Thyroid gland (tissue), 4 donors: ENCODE data around the gene PTGR3. TPM values are rescaled to one million over a fixed set of nuclear protein-coding genes. Genes with fewer than 3 reads are reported as not detected.

Source experiments
- DNase-seq, 2 donors: peaks; one replicate each; pipeline ENCODE4 v3.0.0-alpha.2; 2019
- H3K27ac ChIP-seq, 3 donors: fragments of 200-600 bp; sonication (generic); 1 replicate in 2 of 3; 2 replicates in 1 of 3; pipeline ENCODE4 v1.5.1; 2016 to 2019; ENCODE audit warnings: mild to moderate bottlenecking in 1 of 3, moderate library complexity in 1 of 3
- H3K27me3 ChIP-seq: fragments of 200-600 bp; sonication (generic); one replicate; pipeline ENCODE4 v1.5.1; 2019
- H3K36me3 ChIP-seq, 2 donors: fragments of 200-600 bp; sonication (generic); one replicate each; pipeline ENCODE4 v1.5.1; 2016 to 2019
- H3K4me1 ChIP-seq, 2 donors: fragments of 200-600 bp; sonication (generic); one replicate each; pipeline ENCODE4 v1.5.1; 2017 to 2019
- H3K4me3 ChIP-seq, 3 donors: fragments of 200-600 bp; sonication (generic); replicated peaks in 1 of 3; 1 replicate in 2 of 3; 2 replicates in 1 of 3; pipeline ENCODE4 v1.5.1; 2016; ENCODE audit warnings: mild to moderate bottlenecking in 1 of 3
- H3K9me3 ChIP-seq: fragments of 200-600 bp; sonication (generic); one replicate; pipeline ENCODE4 v1.5.1; 2017
- POLR2A ChIP-seq, 2 donors: fragments of 450-650 bp; IDR thresholded peaks; one replicate each; pipeline ENCODE4 v1.6.1; 2017; ENCODE audit warnings: antibody characterized with exemption in 2 of 2, mild to moderate bottlenecking in 2 of 2, moderate library complexity in 1 of 2
- WGBS, 2 donors: methylation state at CpG; one replicate each; pipeline ENCODE4 v1.1.5; 2017; 5-methylcytosine and 5-hydroxymethylcytosine counted together
- intact Hi-C: fragments of 100-400 bp; cut with DNase I; formaldehyde crosslinking; loops from one replicate; pipeline ENCODE4 v1.15.1; 2023
- total RNA-seq, 4 donors: library from RNA; depleted of rRNA; stranded (reverse); fragments of >200 nt; gene quantifications; one replicate each; pipeline ENCODE4 v1.2.3, GENCODE V29; 2016
- TF ChIP-seq, protein P1 (sequence below), 6 experiments: fragments of 200-600 bp in 3 of 6; fragments of 450-650 bp in 3 of 6; sonication (generic) in 3 of 6; IDR thresholded peaks; one replicate each; pipeline ENCODE4 v1.5.1; 2016 to 2019; ENCODE audit warnings: antibody characterized with exemption in 6 of 6, mild to moderate bottlenecking in 2 of 6, inconsistent platforms in 1 of 6, moderate library complexity in 1 of 6

PTGR3 gene
- total RNA-seq, 4 donors from 2014 or later: 19.3 to 62.7 (median 36.9) TPM

DNA sequence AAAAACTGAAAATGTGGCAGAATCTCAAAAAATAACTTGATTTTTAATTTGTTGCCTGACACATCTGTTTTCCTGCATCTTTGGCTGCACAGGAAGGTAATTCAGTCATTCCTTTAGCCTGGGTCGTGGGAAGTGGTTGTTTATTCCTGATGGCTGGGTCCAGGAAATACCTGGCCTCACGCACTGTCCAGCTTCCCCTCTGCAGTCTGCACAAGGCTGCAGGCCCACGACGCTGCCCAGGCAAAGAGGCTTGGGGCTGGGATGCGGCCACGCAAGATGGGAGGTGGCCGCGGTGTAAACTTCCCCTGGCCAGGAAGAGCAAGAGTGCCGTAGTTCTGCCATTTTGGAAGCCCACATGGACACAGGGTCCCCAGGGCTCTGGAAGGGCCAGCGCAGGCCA lies 29.8 kb upstream of the PTGR3 start:
- TF ChIP-seq POLR2A (IDR thresholded peaks at IDR 0.05): no peak
- TF ChIP-seq, protein P1, sequence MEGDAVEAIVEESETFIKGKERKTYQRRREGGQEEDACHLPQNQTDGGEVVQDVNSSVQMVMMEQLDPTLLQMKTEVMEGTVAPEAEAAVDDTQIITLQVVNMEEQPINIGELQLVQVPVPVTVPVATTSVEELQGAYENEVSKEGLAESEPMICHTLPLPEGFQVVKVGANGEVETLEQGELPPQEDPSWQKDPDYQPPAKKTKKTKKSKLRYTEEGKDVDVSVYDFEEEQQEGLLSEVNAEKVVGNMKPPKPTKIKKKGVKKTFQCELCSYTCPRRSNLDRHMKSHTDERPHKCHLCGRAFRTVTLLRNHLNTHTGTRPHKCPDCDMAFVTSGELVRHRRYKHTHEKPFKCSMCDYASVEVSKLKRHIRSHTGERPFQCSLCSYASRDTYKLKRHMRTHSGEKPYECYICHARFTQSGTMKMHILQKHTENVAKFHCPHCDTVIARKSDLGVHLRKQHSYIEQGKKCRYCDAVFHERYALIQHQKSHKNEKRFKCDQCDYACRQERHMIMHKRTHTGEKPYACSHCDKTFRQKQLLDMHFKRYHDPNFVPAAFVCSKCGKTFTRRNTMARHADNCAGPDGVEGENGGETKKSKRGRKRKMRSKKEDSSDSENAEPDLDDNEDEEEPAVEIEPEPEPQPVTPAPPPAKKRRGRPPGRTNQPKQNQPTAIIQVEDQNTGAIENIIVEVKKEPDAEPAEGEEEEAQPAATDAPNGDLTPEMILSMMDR (IDR thresholded peaks at IDR 0.05): no peak
- Histone ChIP-seq H3K27me3 (no peaks in the 10 kb centered on the region), H3K9me3 (no peaks in the 10 kb centered on the region), H3K27ac (no peak overlapping the region), H3K4me3 (no peak overlapping the region), H3K36me3 (no peaks in the 10 kb centered on the region), H3K4me1 (peaks cover 0 to 6% of the 10 kb centered on the region in 2 donors)
- WGBS, 2 donors: 87% methylated on average over 10 of the region's 10 CpGs
- intact Hi-C loops: no loop called here
- DNase-seq: no peak

DNA sequence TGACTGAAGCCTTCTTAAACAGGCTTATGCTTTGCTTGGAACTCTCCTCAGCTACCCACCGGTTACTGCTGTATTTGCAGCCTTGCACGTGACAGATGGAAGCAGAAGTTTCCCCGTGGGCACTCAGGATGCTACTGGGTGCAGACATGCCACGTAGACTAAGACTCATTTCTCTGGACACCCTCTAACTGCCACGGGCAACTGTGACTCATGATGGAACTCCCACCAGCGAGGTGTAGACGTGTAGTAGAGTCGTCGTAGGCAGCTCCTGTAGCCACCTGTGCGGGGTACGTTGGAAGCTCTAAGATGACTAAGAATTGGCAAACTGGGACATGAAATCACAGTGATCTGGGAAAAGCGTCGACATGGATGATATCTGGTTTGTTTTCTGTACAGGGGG lies 29.2 kb upstream of the PTGR3 start:
- H3K27ac ChIP-seq: no peak overlapping the region
- no peak for DNase-seq
- H3K4me1 ChIP-seq: peaks cover 0 to 6% of the 10 kb centered on the region in 2 donors
- no peak overlapping the region for H3K4me3 ChIP-seq
- H3K36me3 ChIP-seq: no peaks in the 10 kb centered on the region
- no peaks in the 10 kb centered on the region for H3K9me3 ChIP-seq
- no peaks in the 10 kb centered on the region for H3K27me3 ChIP-seq
- intact Hi-C loops: no loop called here
- WGBS, 2 donors: 91 to 94% methylated on average over 13 of the region's 13 CpGs
- no peak for TF ChIP-seq POLR2A (IDR thresholded peaks at IDR 0.05)
- TF ChIP-seq, protein P1 (IDR thresholded peaks at IDR 0.05): no peak

DNA sequence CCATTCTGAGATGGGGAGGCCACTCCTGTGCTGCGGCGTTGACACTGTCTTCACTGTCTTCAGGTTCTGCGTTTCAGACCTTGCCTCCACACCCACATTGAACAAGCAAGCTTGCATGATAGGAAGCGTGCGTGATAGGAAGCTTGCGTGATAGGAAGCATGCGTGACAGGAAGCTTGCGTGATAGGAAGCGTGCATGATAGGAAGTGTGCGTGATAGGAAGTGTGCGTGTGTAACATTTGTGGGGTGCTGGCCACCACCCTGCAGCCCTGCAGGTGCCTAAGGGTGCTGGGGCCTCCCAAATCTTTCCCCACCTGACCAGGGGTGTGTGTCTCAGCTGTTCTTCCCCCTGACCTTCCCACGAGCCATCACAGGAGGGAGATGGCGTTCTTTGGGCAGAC lies 27.0 kb upstream of the PTGR3 start:
- TF ChIP-seq POLR2A (IDR thresholded peaks at IDR 0.05): no peak
- TF ChIP-seq, protein P1 (IDR thresholded peaks at IDR 0.05): no peak
- DNase-seq: no peak
- Histone ChIP-seq H3K9me3 (no peaks in the 10 kb centered on the region), H3K27me3 (no peaks in the 10 kb centered on the region), H3K36me3 (no peaks in the 10 kb centered on the region), H3K27ac (no peak overlapping the region), H3K4me3 (no peak overlapping the region), H3K4me1 (peaks cover 0 to 12% of the 10 kb centered on the region in 2 donors)
- WGBS, 2 donors: 92 to 96% methylated on average over 13 of the region's 13 CpGs
- intact Hi-C loops: no loop called here

DNA sequence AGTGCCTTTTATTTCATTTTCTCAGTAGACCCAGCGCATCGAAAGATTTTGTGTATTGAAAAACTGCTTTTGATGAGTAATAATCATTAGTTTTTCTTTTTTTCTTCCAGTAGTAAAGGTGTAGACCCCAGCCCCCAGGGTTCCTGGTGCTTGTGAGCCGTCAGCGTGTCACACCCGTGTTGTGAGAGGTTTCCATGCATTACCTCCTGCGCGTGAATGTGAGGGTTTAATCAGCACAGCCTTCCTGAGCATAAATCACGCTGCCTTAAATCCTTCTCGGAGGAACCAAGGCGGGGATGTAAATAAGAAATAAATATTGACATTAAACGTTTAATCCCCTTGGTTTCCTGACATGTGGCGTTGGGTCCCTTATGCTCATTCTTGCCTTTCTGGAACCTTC lies 26.0 kb upstream of the PTGR3 start:
- Histone ChIP-seq H3K4me3 (no peak overlapping the region), H3K27me3 (no peaks in the 10 kb centered on the region), H3K9me3 (no peaks in the 10 kb centered on the region), H3K36me3 (no peaks in the 10 kb centered on the region), H3K27ac (no peak overlapping the region), H3K4me1 (peaks cover 0 to 14% of the 10 kb centered on the region in 2 donors)
- DNase-seq: no peak
- intact Hi-C loops: no loop called here
- TF ChIP-seq, protein P1 (IDR thresholded peaks at IDR 0.05): no peak
- TF ChIP-seq POLR2A (IDR thresholded peaks at IDR 0.05): no peak
- WGBS, 2 donors: 93 to 96% methylated on average over 12 of the region's 12 CpGs

GRCh38 chr18:75231053-75231406 lies 22.1 kb upstream of the PTGR3 start:
- Histone ChIP-seq H3K36me3 (no peaks in the 10 kb centered on the region), H3K27ac (no peak overlapping the region), H3K4me3 (no peak overlapping the region), H3K9me3 (no peaks in the 10 kb centered on the region), H3K4me1 (peaks cover 0 to 35% of the 10 kb centered on the region in 2 donors), H3K27me3 (no peaks in the 10 kb centered on the region)
- TF ChIP-seq POLR2A (IDR thresholded peaks at IDR 0.05): no peak
- TF ChIP-seq, protein P1 (IDR thresholded peaks at IDR 0.05): no peak
- intact Hi-C loops: no loop called here
- DNase-seq: no peak
- WGBS, 2 donors: 90 to 91% methylated on average over 4 of the region's 5 CpGs
